Smooth muscle cell of trachea (primary cell): Measurements from ENCODE around the gene LY6G6D. TPM values are rescaled to one million over a fixed set of nuclear protein-coding genes. Genes with fewer than 3 reads are reported as not detected.

Source experiments
- total RNA-seq: library from RNA; depleted of rRNA; stranded (reverse); fragments of >200 nt; gene quantifications from 2 replicates; pipeline ENCODE4 v1.2.1, GENCODE V29; 2014

Gene LY6G6D
- total RNA-seq, 1 donor from 2014 or later, result not detected

Other genes with a start within 250 kb of the LY6G6D start
- gene MICB, start 217.2 kb upstream of the LY6G6D start, total RNA-seq, result 8.4 and 10.5 TPM in 2 replicates
- gene MCCD1, start 186.4 kb upstream of the LY6G6D start, total RNA-seq, result not detected in 2 replicates
- 332 and 492 TPM in 2 replicates for gene DDX39B, start 173.3 kb upstream of the LY6G6D start, total RNA-seq
- 5.5 and 5.7 TPM in 2 replicates for gene ATP6V1G2, start 168.7 kb upstream of the LY6G6D start, total RNA-seq
- gene NFKBIL1, start 167.7 kb upstream of the LY6G6D start, total RNA-seq, result 23.3 and 41.0 TPM in 2 replicates
- gene LTA, start 143.1 kb upstream of the LY6G6D start, total RNA-seq, result not detected in 2 replicates
- gene TNF, start 139.8 kb upstream of the LY6G6D start, total RNA-seq, result not detected in 2 replicates
- not detected in 2 replicates for gene LTB, start 132.9 kb upstream of the LY6G6D start, total RNA-seq
- gene LST1, start 129.1 kb upstream of the LY6G6D start, total RNA-seq, result not detected in 2 replicates
- gene NCR3, start 122.3 kb upstream of the LY6G6D start, total RNA-seq, result not detected in 2 replicates
- gene AIF1, start 100.1 kb upstream of the LY6G6D start, total RNA-seq, result not detected in 2 replicates
- 46.6 and 50.6 TPM in 2 replicates for gene PRRC2A, start 94.6 kb upstream of the LY6G6D start, total RNA-seq
- gene BAG6, start 62.7 kb upstream of the LY6G6D start, total RNA-seq, result 171 and 206 TPM in 2 replicates
- 1.0 and 1.3 TPM in 2 replicates for gene APOM, start 59.5 kb upstream of the LY6G6D start, total RNA-seq
- gene C6orf47, start 54.6 kb upstream of the LY6G6D start, total RNA-seq, result 21.7 and 24.8 TPM in 2 replicates
- gene GPANK1, start 50.4 kb upstream of the LY6G6D start, total RNA-seq, result 13.2 and 20.9 TPM in 2 replicates
- gene CSNK2B, start 49.3 kb upstream of the LY6G6D start, total RNA-seq, result 112 and 124 TPM in 2 replicates
- gene LY6G5B, start 45.4 kb upstream of the LY6G6D start, total RNA-seq, result 3.2 and 3.8 TPM in 2 replicates
- gene LY6G5C, start 34.3 kb upstream of the LY6G6D start, total RNA-seq, result 0.66 and 0.73 TPM in 2 replicates
- gene ABHD16A, start 12.0 kb upstream of the LY6G6D start, total RNA-seq, result 47.6 and 58.2 TPM in 2 replicates
- not detected in 2 replicates for gene LY6G6F, start 8.5 kb upstream of the LY6G6D start, total RNA-seq
- not detected in 2 replicates for gene LY6G6C, start 6.4 kb downstream of the LY6G6D start, total RNA-seq
- not detected in 2 replicates for gene MPIG6B, start 8.0 kb downstream of the LY6G6D start, total RNA-seq
- 93.8 and 161 TPM in 2 replicates for gene DDAH2, start 14.0 kb downstream of the LY6G6D start, total RNA-seq
- 662 and 1,073 TPM in 2 replicates for gene CLIC1, start 21.2 kb downstream of the LY6G6D start, total RNA-seq
- 5.8 and 15.9 TPM in 2 replicates for gene MSH5, start 24.7 kb downstream of the LY6G6D start, total RNA-seq
- gene SAPCD1, start 47.3 kb downstream of the LY6G6D start, total RNA-seq, result 1.3 and 1.9 TPM in 2 replicates
- 0.50 and 1.2 TPM in 2 replicates for gene VWA7, start 62.0 kb downstream of the LY6G6D start, total RNA-seq
- gene VARS1, start 80.4 kb downstream of the LY6G6D start, total RNA-seq, result 60.0 and 75.2 TPM in 2 replicates
- 19.4 and 39.1 TPM in 2 replicates for gene LSM2, start 91.6 kb downstream of the LY6G6D start, total RNA-seq
- gene HSPA1L, start 99.9 kb downstream of the LY6G6D start, total RNA-seq, result 1.5 TPM in 2 replicates
- 98.0 and 168 TPM in 2 replicates for gene HSPA1A, start 100.2 kb downstream of the LY6G6D start, total RNA-seq
- 140 and 202 TPM in 2 replicates for gene HSPA1B, start 112.4 kb downstream of the LY6G6D start, total RNA-seq
- 80.6 and 120 TPM in 2 replicates for gene NEU1, start 147.5 kb downstream of the LY6G6D start, total RNA-seq
- gene SLC44A4, start 163.6 kb downstream of the LY6G6D start, total RNA-seq, result 0.17 TPM in 1 of 2 replicates, not detected in the other
- 62.0 and 93.5 TPM in 2 replicates for gene EHMT2, start 182.3 kb downstream of the LY6G6D start, total RNA-seq
- gene ZBTB12, start 186.7 kb downstream of the LY6G6D start, total RNA-seq, result 3.8 and 9.8 TPM in 2 replicates
- gene C2, start 212.4 kb downstream of the LY6G6D start, total RNA-seq, result 2.8 and 13.1 TPM in 2 replicates
- 24.1 and 45.0 TPM in 2 replicates for gene CFB, start 230.7 kb downstream of the LY6G6D start, total RNA-seq
- gene NELFE, start 243.6 kb downstream of the LY6G6D start, total RNA-seq, result 108 and 168 TPM in 2 replicates
- gene SKIC2, start 243.8 kb downstream of the LY6G6D start, total RNA-seq, result 57.7 and 89.3 TPM in 2 replicates